WTC11 (cell line): ENCODE measurements around the gene GPNMB. TPM values are rescaled to one million over a fixed set of nuclear protein-coding genes. Genes with fewer than 3 reads are reported as not detected.

Experiments
- ATAC-seq: fragments of 200-7000 bp; cut with Tn5 transposase; 2 replicates; pipeline ENCODE4 v1.10.0; 2021; ENCODE audit warnings: mild to moderate bottlenecking, moderate library complexity
- CTCF ChIA-PET: fragments of 300-600 bp; sonication (Branson Sonifier 250); formaldehyde crosslinking; loops from one replicate; lab custom pipeline; 2021; ENCODE audit warnings: antibody characterized with exemption; lab: Charles Lee
- POLR2A ChIA-PET: fragments of 350-600 bp; sonication (Branson Sonifier 250); formaldehyde crosslinking; loops from one replicate; lab custom pipeline; 2021; ENCODE audit warnings: antibody characterized with exemption; lab: Charles Lee
- DNase-seq: peaks from one replicate; pipeline ENCODE4 v3.0.0; 2021; ENCODE audit warnings: low spot score
- H3K27ac Mint-ChIP-seq: 2 replicates; pipeline ENCODE4 v1.8.0; 2021; ENCODE audit warnings: mixed read lengths
- H3K27me3 Mint-ChIP-seq: 2 replicates; pipeline ENCODE4 v1.8.0; 2021; ENCODE audit warnings: low read depth, mild to moderate bottlenecking, moderate library complexity, mixed read lengths
- H3K36me3 Mint-ChIP-seq: 2 replicates; pipeline ENCODE4 v1.8.0; 2021; ENCODE audit warnings: mixed read lengths
- H3K4me1 Mint-ChIP-seq: 2 replicates; pipeline ENCODE4 v1.8.0; 2022; ENCODE audit warnings: mixed read lengths
- H3K4me3 Mint-ChIP-seq: 2 replicates; pipeline ENCODE4 v1.8.0; 2021; ENCODE audit warnings: mild to moderate bottlenecking, moderate library complexity, mixed read lengths
- H3K9me3 Mint-ChIP-seq: 2 replicates; pipeline ENCODE4 v1.8.0; 2021; ENCODE audit warnings: mixed read lengths
- CBFB ChIP-seq: sonication (generic); formaldehyde crosslinking; IDR thresholded peaks from 2 replicates; pipeline ENCODE4 v1.8.1; 2022; ENCODE audit warnings: mild to moderate bottlenecking, low read depth, missing genetic modification reagents
- E2F1 ChIP-seq: sonication (generic); formaldehyde crosslinking; IDR thresholded peaks from 2 replicates; pipeline ENCODE4 v1.8.0; 2022; ENCODE audit warnings: mild to moderate bottlenecking, missing genetic modification reagents
- E2F5 ChIP-seq: sonication (generic); formaldehyde crosslinking; IDR thresholded peaks from 2 replicates; pipeline ENCODE4 v1.8.1; 2022; ENCODE audit warnings: mild to moderate bottlenecking, moderate library complexity, missing genetic modification reagents
- ELF4 ChIP-seq: sonication (generic); formaldehyde crosslinking; IDR thresholded peaks from 2 replicates; pipeline ENCODE4 v1.8.1; 2022; ENCODE audit warnings: low read depth, mild to moderate bottlenecking, moderate library complexity, missing genetic modification reagents
- MAX ChIP-seq: sonication (generic); formaldehyde crosslinking; IDR thresholded peaks from 2 replicates; pipeline ENCODE4 v1.8.0; 2022; ENCODE audit warnings: mild to moderate bottlenecking, missing genetic modification reagents
- NFE2L1 ChIP-seq: sonication (generic); formaldehyde crosslinking; IDR thresholded peaks from 2 replicates; pipeline ENCODE4 v1.8.1; 2023; ENCODE audit warnings: missing genetic modification reagents
- NR3C1 ChIP-seq: sonication (generic); formaldehyde crosslinking; conservative IDR thresholded peaks from 2 replicates; pipeline ENCODE4 v1.8.1; 2023; ENCODE audit warnings: low read depth, mild to moderate bottlenecking, missing genetic modification reagents
- OVOL2 ChIP-seq: fragments of 250-450 bp; sonication (Bioruptor Pico); IDR thresholded peaks from 2 replicates; pipeline ENCODE4 v1.9.0; 2021; ENCODE audit warnings: mild to moderate bottlenecking, borderline replicate concordance
- PRDM15 ChIP-seq: sonication (generic); formaldehyde crosslinking; IDR thresholded peaks from 2 replicates; pipeline ENCODE4 v1.8.0; 2022; ENCODE audit warnings: missing genetic modification reagents
- PREB ChIP-seq: sonication (generic); formaldehyde crosslinking; IDR thresholded peaks from 2 replicates; pipeline ENCODE4 v1.8.1; 2022; ENCODE audit warnings: mild to moderate bottlenecking, missing genetic modification reagents, moderate library complexity, borderline replicate concordance
- TCF7 ChIP-seq: sonication (generic); formaldehyde crosslinking; IDR thresholded peaks from 2 replicates; pipeline ENCODE4 v1.8.0; 2022; ENCODE audit warnings: mild to moderate bottlenecking, low read depth, missing genetic modification reagents, moderate library complexity
- ZMAT4 ChIP-seq: fragments of 250-450 bp; sonication (Bioruptor Pico); IDR thresholded peaks from 2 replicates; pipeline ENCODE4 v1.9.0; 2021; ENCODE audit warnings: mild to moderate bottlenecking
- ZNF138 ChIP-seq: sonication (generic); formaldehyde crosslinking; conservative IDR thresholded peaks from 2 replicates; pipeline ENCODE4 v1.8.1; 2022; ENCODE audit warnings: mild to moderate bottlenecking, moderate library complexity, missing genetic modification reagents
- ZNF317 ChIP-seq: sonication (generic); formaldehyde crosslinking; IDR thresholded peaks from 2 replicates; pipeline ENCODE4 v1.8.1; 2023; ENCODE audit warnings: low read depth, mild to moderate bottlenecking, moderate library complexity, missing genetic modification reagents, borderline replicate concordance
- ZNF512 ChIP-seq: sonication (generic); formaldehyde crosslinking; IDR thresholded peaks from 2 replicates; pipeline ENCODE4 v1.8.1; 2022; ENCODE audit warnings: missing genetic modification reagents, borderline replicate concordance
- total RNA-seq: library from RNA; stranded (reverse); gene quantifications from 3 replicates; pipeline ENCODE4 v1.2.3, GENCODE V29; 2021

Gene GPNMB
- total RNA-seq, 1 experiment from 2014 or later = 1.1 TPM

- ATAC-seq = peak; percentile 80
- CTCF ChIA-PET = interaction anchor here (0.7 to 2.8 kb wide), 10 partner anchors 12 to 407 kb away, joined by 3 to 22 read pairs (median 3); no protein-coding TSS in a partner anchor
- peaks cover 55% of the 10 kb centered on the region for H3K27me3 Mint-ChIP-seq
- POLR2A ChIA-PET = interaction anchor here (0.6 to 0.8 kb wide), 4 partner anchors 54 to 281 kb away, joined by 3 to 13 read pairs (median 4); no protein-coding TSS in a partner anchor
- H3K36me3 Mint-ChIP-seq = no peaks in the 10 kb centered on the region
- TF ChIP-seq MAX (peak; percentile 60; the same call in 1 of the 2 replicates), PRDM15 (CRISPR knock-in tag) (0 out of 2 replicates have a peak, but pooled peaks have one; percentile 6), PREB (no peak)
- H3K4me3 Mint-ChIP-seq = peak overlapping the region; percentile 57
- peaks cover 10% of the 10 kb centered on the region for H3K4me1 Mint-ChIP-seq
- DNase-seq = peak; percentile 52
- no peak overlapping the region for H3K27ac Mint-ChIP-seq
- H3K9me3 Mint-ChIP-seq = peaks cover 28% of the 10 kb centered on the region
Observed at GRCh38 chr7:23247603-23248335, 1.2 kb downstream of the GPNMB start.

- POLR2A ChIA-PET = no interaction called here
- Mint-ChIP-seq H3K27ac (no peak overlapping the region), H3K27me3 (peaks cover 55% of the 10 kb centered on the region), H3K4me1 (peaks cover 10% of the 10 kb centered on the region), H3K9me3 (peaks cover 28% of the 10 kb centered on the region)
- DNase-seq = no peak
- TF ChIP-seq CBFB (CRISPR knock-in tag) = no peak
- TF ChIP-seq, all 79 proteins: peak for 0
- H3K36me3 Mint-ChIP-seq = no peaks in the 10 kb centered on the region
- CTCF ChIA-PET = no interaction called here
- no peak for ATAC-seq
- no peak overlapping the region for H3K4me3 Mint-ChIP-seq
Observed at GRCh38 chr7:23249486-23249885, 2.9 kb downstream of the GPNMB start.

GRCh38 chr7:23254051-23254681, 7.6 kb downstream of the GPNMB start:
- POLR2A ChIA-PET = no interaction called here
- Mint-ChIP-seq H3K4me1 (no peaks in the 10 kb centered on the region), H3K4me3 (no peak overlapping the region), H3K9me3 (peaks cover 26% of the 10 kb centered on the region), H3K36me3 (no peaks in the 10 kb centered on the region), H3K27ac (no peak overlapping the region), H3K27me3 (peaks cover 26% of the 10 kb centered on the region)
- DNase-seq (no peak), ATAC-seq (no peak)
- CTCF ChIA-PET = no interaction called here
- no peak for TF ChIP-seq TCF7 (CRISPR knock-in tag)
- TF ChIP-seq NFE2L1 (CRISPR knock-in tag) = no peak
- TF ChIP-seq ZNF317 (CRISPR knock-in tag) = no peak
- TF ChIP-seq PRDM15 (CRISPR knock-in tag) = no peak
- TF ChIP-seq NR3C1 (CRISPR knock-in tag) = no peak
- TF ChIP-seq ELF4 = no peak
- no peak for TF ChIP-seq ZMAT4 (CRISPR knock-in tag)
- no peak for TF ChIP-seq E2F1
- no peak for TF ChIP-seq OVOL2 (CRISPR knock-in tag)
- no peak for TF ChIP-seq E2F5 (CRISPR knock-in tag)
- TF ChIP-seq ZNF512 (CRISPR knock-in tag) = no peak
- no peak for TF ChIP-seq ZNF138 (CRISPR knock-in tag)
